Effector memory CD4-positive, alpha-beta T cell (primary cell): ENCODE measurements around the gene UMODL1.

Experiments
- DNase-seq, 3 donors: peaks; one replicate each; pipeline ENCODE4 v3.0.0-alpha.2; 2020
- H3K27ac ChIP-seq: 2 replicates; pipeline ENCODE4 v1.7.0; 2013; ENCODE audit warnings: mild to moderate bottlenecking, low read length, moderate library complexity; ENCODE audit not compliant: insufficient read depth, poor library complexity, severe bottlenecking
- H3K27me3 ChIP-seq: replicated peaks from 2 replicates; pipeline ENCODE4 v1.7.0; 2013; ENCODE audit warnings: mild to moderate bottlenecking, low read length; ENCODE audit not compliant: insufficient read depth, control insufficient read depth, poor library complexity, severe bottlenecking
- H3K36me3 ChIP-seq: 2 replicates; pipeline ENCODE4 v1.7.0; 2013; ENCODE audit warnings: mild to moderate bottlenecking, low read length, moderate library complexity; ENCODE audit not compliant: control insufficient read depth, insufficient read depth
- H3K4me1 ChIP-seq: 2 replicates; pipeline ENCODE4 v1.7.0; 2013; ENCODE audit warnings: low read length, mild to moderate bottlenecking; ENCODE audit not compliant: control insufficient read depth, insufficient read depth, poor library complexity, severe bottlenecking
- H3K4me3 ChIP-seq: 2 replicates; pipeline ENCODE4 v1.7.0; 2013; ENCODE audit warnings: low read length, low read depth, mild to moderate bottlenecking; ENCODE audit not compliant: insufficient read depth, poor library complexity, severe bottlenecking
- H3K9me3 ChIP-seq: 2 replicates; pipeline ENCODE4 v1.7.0; 2013; ENCODE audit warnings: mild to moderate bottlenecking, low read length, moderate library complexity; ENCODE audit not compliant: control insufficient read depth

The UMODL1 gene

DNA sequence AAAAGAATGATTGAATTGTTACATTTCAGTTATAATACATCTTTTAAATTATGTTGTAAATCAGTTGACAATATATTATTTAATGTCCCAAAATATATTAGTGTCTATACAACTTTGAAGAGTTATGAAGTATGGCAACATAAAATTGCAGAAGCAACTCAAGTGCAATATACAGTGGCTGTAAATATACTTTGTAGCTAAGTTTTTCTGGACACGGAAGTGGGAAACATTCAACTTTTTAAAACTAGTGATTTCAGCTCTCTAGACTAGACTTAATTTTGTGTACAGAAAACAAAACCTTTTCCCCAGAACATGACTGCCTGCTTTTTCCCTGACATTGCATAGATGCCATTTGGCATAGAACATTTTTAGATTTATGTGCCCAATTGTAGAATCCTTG is 118.3 kb downstream of the UMODL1 start:
- Histone ChIP-seq H3K36me3 (no peaks in the 10 kb centered on the region), H3K4me3 (no peak overlapping the region), H3K4me1 (peaks cover 60% of the 10 kb centered on the region), H3K9me3 (no peaks in the 10 kb centered on the region), H3K27me3 (no peaks in the 10 kb centered on the region), H3K27ac (no peak overlapping the region)
- DNase-seq, result no peak

DNA sequence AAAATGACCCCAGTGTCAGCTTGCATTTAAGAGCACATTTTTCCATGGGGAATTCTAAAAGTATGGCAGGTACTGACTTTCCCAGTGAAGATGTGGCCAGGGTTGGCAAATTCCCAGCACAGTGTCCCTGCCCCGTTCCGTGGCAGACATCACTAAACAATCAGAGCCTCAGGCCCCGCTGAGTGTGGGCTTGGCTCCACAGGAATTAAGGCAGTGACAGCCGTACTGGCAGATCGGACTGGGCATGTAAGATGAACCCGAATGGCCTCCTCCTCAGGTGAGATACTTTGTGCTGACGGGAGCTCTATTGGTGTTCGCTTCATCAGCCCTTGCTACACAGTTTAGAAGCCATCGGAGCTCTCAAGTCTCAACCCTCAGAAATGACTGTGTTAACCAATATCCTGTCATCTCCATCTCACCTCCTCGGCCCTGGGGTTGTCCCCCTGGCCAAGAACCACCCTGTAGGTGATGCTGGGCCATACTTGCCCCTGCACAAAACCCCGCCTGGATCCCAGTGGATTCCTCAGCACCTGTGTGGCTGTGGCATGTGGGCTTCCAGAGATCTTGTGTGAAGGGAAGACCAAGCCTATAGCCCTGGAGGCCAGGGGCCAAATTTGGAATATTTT is 118.9 kb downstream of the UMODL1 start:
- Histone ChIP-seq H3K4me3 (no peak overlapping the region), H3K27ac (no peak overlapping the region), H3K36me3 (no peaks in the 10 kb centered on the region), H3K9me3 (no peaks in the 10 kb centered on the region), H3K4me1 (peaks cover 60% of the 10 kb centered on the region), H3K27me3 (no peaks in the 10 kb centered on the region)
- DNase-seq, result no peak

DNA sequence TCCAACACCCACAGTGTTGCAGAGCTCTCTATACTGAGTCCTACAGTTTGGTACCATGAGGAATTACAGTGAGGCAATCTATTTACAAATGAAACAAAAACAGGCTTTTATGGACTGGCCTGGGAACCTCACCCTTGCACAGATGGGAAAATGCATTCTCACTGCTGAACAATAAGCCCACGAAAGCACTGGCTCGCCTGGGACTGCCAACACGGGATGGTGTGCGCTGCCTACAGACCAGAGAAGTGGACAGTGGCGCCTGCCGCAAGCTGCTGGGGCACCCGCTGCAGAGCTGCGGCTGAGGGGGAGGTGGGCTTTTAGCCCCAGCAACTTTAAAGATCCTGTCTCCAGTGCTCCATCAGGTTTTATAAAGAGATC is 119.4 kb downstream of the UMODL1 start:
- no peaks in the 10 kb centered on the region for H3K9me3 ChIP-seq
- H3K27me3 ChIP-seq, result no peaks in the 10 kb centered on the region
- H3K4me1 ChIP-seq, result peaks cover 60% of the 10 kb centered on the region
- no peak overlapping the region for H3K4me3 ChIP-seq
- no peak for DNase-seq
- H3K27ac ChIP-seq, result no peak overlapping the region
- no peaks in the 10 kb centered on the region for H3K36me3 ChIP-seq

DNA sequence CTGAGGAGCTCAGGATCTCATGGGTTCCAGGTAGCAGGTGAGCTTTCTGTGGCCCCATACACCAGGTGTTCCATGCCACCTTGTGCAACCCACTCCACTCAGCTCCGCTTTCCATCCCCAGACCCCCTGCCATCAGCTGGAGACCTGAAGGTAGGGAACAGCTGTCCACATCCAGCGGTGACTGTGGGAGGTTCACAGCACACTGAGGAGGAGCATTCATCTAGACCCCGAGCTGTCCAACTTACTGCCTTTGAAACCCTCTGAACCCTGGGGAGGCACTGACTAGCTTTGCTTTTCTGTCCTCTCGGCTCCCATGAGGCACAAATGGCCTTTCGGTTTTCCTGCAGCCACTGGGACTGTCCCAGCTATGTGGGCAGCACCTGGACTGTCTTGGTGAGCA is 119.9 kb downstream of the UMODL1 start:
- H3K4me1 ChIP-seq, result peaks cover 56% of the 10 kb centered on the region
- no peaks in the 10 kb centered on the region for H3K27me3 ChIP-seq

DNA sequence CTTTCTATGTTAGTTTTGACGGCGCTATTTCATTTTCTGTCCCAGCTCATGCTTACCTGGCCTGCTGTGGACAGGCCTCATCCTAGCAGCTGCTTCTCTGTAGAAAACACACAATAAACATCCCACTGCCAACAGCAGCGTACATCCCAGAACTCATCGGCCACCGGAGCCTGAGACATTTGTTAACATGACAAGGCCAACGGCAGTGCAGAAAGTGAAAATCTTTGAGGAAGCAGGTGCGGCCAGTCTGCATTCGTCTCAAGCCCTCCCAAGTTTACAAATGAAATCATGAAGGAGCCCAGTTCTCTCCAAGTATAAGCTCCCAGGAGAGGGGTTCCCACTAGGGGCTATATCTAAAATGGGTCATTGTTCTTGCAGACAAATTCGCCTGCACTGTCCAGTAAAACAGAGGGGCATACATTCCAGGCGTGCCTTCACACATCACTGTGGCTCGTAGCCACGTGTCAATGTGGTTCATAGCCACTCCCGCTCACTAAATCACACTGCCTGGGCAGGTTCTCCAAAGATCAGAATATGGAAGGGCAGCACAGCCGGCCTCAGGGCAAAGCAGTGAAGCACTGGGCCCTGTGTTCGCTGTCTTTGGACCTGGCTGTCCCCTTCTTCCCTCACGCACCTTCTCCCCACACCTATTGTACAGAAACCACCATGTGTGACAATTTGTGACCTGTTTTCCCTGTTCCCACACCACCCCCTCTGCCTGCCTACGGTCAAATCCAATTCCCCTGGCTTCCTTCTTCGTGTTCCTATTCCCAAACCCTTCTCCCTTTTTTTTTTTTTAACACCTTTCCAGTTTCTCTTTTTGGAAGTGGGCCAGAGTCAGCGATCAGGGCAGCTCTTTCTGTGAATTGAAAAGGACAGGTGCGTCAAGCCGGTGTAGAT is 120.8 kb downstream of the UMODL1 start:
- Histone ChIP-seq H3K27me3 (no peaks in the 10 kb centered on the region), H3K4me1 (peaks cover 49% of the 10 kb centered on the region), H3K4me3 (no peak overlapping the region), H3K9me3 (no peaks in the 10 kb centered on the region), H3K27ac (no peak overlapping the region), H3K36me3 (no peaks in the 10 kb centered on the region)
- no peak for DNase-seq

More for the DNA sequence above, 119.9 kb downstream of the UMODL1 start:
- Histone ChIP-seq H3K36me3 (no peaks in the 10 kb centered on the region), H3K9me3 (no peaks in the 10 kb centered on the region), H3K4me3 (no peak overlapping the region), H3K27ac (no peak overlapping the region)
- DNase-seq, result no peak
